Brain microvascular endothelial cell (primary cell): ENCODE data around the gene EPHA6.
"Not testable (repeated sequence)": the region's sequence is repeated elsewhere in the genome, so short reads cannot be mapped to it uniquely, and the experiment has no call there.

Experiments
- DNase-seq: peaks from one replicate; pipeline ENCODE4 v3.0.0-alpha.2; 2020
- H3K27ac ChIP-seq: fragments of 250-450 bp; sonication (Bioruptor Pico); 2 replicates; pipeline ENCODE4 v1.5.1; 2020; ENCODE audit warnings: mild to moderate bottlenecking, moderate library complexity
- H3K27me3 ChIP-seq: fragments of 250-450 bp; sonication (Bioruptor Pico); replicated peaks from 2 replicates; pipeline ENCODE4 v1.5.1; 2020; ENCODE audit warnings: mild to moderate bottlenecking
- H3K36me3 ChIP-seq: fragments of 250-450 bp; sonication (Bioruptor Pico); replicated peaks from 2 replicates; pipeline ENCODE4 v1.5.1; 2020; ENCODE audit warnings: mild to moderate bottlenecking
- H3K4me3 ChIP-seq: 2 replicates; pipeline ENCODE4 v1.5.1; 2011; ENCODE audit warnings: low read depth, mild to moderate bottlenecking, control low read depth, low read length, moderate library complexity
- in situ Hi-C: cut with HindIII; loops from 2 replicates; pipeline ENCODE4 v1.10.0; 2017; ENCODE audit warnings: low sequenced_read_pairs, low pct_ligation_motif_present
- TF ChIP-seq, protein P1 (sequence below): IDR thresholded peaks from 2 replicates; pipeline ENCODE4 v1.5.1; 2011; ENCODE audit warnings: low read depth, mild to moderate bottlenecking, moderate library complexity, low read length, control low read depth, inconsistent platforms; ENCODE audit errors: missing control alignments

The EPHA6 gene

DNA sequence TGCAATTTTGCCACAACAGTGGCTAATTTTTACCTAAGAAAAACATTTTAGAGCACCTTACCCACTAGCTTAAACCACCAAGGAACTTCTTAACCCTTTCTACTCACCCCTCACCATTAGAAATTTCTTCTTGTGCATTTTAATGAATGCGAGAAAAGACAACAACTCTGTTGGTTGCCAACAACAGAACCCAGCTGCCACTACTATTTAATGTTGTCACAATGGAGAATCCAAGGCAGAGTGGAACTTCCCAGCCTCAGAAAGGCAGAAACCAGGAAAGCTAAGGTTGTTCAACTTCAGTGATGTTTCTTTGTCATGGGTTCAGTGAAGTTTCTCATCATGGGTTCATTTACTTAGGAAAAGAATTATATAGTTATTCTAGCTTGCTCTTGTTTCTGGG is 625.0 kb downstream of the EPHA6 start:
- in situ Hi-C loops: no loop called here
- DNase-seq: no peak
- H3K36me3 ChIP-seq: no peaks in the 10 kb centered on the region
- H3K4me3 ChIP-seq: no peak overlapping the region
- TF ChIP-seq, protein P1, sequence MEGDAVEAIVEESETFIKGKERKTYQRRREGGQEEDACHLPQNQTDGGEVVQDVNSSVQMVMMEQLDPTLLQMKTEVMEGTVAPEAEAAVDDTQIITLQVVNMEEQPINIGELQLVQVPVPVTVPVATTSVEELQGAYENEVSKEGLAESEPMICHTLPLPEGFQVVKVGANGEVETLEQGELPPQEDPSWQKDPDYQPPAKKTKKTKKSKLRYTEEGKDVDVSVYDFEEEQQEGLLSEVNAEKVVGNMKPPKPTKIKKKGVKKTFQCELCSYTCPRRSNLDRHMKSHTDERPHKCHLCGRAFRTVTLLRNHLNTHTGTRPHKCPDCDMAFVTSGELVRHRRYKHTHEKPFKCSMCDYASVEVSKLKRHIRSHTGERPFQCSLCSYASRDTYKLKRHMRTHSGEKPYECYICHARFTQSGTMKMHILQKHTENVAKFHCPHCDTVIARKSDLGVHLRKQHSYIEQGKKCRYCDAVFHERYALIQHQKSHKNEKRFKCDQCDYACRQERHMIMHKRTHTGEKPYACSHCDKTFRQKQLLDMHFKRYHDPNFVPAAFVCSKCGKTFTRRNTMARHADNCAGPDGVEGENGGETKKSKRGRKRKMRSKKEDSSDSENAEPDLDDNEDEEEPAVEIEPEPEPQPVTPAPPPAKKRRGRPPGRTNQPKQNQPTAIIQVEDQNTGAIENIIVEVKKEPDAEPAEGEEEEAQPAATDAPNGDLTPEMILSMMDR: no peak
- no peaks in the 10 kb centered on the region for H3K27me3 ChIP-seq
- H3K27ac ChIP-seq: no peak overlapping the region

DNA sequence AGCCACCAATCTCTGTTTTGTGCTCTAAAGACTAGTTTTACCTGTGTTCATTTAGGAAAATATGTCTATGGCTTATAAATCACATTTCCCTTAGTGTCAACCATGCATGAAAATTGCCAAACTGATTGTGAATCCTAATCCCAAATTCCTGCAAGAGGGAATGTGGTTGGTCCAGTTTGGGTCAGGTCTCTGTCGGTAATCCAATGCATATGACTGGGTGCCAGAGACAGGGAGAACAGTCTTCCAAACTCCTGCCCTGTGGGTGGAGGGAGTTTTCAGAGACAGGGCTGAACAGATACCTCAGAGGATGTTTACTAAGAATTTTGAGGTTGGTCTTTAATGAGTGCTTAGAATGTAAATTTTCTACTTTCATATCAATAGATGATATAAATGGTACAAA is 649.6 kb downstream of the EPHA6 start:
- DNase-seq: no peak
- in situ Hi-C loops: no loop called here
- Histone ChIP-seq H3K27ac (no peak overlapping the region), H3K27me3 (no peaks in the 10 kb centered on the region), H3K4me3 (no peak overlapping the region), H3K36me3 (no peaks in the 10 kb centered on the region)
- TF ChIP-seq, protein P1: no peak

DNA sequence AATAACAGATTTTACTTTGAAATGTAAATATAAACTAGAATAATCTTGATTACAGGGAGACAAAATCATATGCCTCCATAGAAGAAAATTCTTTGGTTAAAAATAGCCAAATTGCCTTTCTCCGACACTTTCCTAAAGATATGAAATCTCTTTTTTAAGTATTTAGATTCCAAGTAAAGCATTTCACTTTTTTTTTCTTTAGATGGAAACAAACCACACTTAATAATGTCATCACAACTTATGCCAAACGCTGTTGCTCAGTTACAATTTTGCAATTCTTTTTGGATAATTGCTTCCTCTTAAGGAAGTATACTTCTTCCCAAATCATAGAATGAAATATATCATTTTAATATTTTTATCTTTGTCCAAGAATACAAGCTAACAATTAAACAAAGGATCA is 656.1 kb downstream of the EPHA6 start:
- Histone ChIP-seq H3K27me3 (no peaks in the 10 kb centered on the region), H3K36me3 (no peaks in the 10 kb centered on the region), H3K27ac (no peak overlapping the region), H3K4me3 (no peak overlapping the region)
- in situ Hi-C loops: no loop called here
- DNase-seq: no peak
- TF ChIP-seq, protein P1: no peak

DNA sequence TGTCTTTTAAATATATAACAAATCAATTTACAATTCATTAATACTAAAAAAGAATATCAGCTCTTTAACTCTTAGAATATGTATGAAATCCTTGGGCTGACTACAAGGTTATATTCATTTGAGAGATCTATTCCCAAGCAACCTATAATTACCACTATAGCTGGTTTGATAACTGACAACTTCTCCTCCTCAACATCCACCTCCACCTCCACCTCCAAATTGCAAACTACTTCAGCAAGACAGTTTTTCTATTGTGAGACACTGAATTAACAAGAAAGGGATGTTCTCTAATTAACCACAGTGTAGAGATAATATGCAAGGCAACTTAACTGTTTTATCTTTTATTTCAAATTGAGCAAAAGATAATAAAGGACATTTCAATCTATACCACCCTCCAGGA is 665.3 kb downstream of the EPHA6 start:
- Histone ChIP-seq H3K4me3 (no peak overlapping the region), H3K27me3 (no peaks in the 10 kb centered on the region), H3K27ac (no peak overlapping the region), H3K36me3 (no peaks in the 10 kb centered on the region)
- TF ChIP-seq, protein P1: no peak
- DNase-seq: no peak
- in situ Hi-C loops: no loop called here

DNA sequence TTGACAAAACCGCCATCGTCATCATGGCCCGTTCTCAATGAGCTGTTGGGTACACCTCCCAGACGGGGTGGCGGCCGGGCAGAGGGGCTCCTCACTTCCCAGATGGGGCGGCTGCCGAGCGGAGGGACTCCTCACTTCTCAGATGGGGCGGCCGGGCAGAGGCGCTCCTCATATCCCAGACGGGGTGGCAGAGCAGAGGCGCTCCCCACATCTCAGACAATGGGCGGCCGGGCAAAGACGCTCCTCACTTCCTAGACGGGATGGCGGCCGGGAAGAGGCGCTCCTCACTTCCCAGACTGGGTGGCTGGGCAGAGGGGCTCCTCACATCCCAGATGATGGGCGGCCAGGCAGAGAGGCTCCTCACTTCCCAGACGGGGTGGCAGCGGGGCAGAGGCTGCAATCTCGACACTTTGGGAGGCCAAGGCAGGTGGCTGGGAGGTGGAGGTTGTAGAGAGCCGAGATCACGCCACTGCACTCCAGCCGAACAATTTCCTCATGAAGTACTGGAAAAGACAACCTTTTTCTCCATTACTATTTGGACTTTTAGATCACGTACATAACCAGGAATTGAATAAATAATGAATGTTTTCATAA is 666.4 kb downstream of the EPHA6 start:
- H3K27me3 ChIP-seq, H3K4me3 ChIP-seq, in situ Hi-C loops, DNase-seq, H3K36me3 ChIP-seq, H3K27ac ChIP-seq: not testable (repeated sequence)

DNA sequence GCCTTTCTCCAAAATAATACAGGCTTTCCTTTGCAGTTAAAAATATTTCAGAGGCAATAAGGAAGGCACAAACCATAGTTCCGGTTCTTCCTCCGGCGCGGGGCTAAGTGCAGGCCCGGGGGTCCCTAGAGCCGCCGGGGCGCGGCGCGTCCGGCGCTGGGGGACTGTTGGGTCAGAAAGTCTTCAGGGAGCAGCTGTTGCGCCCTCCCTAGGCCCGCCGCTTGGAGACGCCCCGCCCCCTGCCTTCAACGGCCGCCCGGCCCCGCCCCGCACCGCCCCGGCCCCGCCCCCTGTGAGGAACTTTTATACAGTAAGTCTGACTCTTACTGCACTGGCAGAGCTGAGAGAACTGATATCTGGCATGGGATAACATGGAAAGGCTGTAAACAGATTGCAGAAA is 667.0 kb downstream of the EPHA6 start:
- Histone ChIP-seq H3K27ac (no peak overlapping the region), H3K36me3 (no peaks in the 10 kb centered on the region), H3K27me3 (no peaks in the 10 kb centered on the region), H3K4me3 (no peak overlapping the region)
- no peak for DNase-seq
- TF ChIP-seq, protein P1: no peak
- in situ Hi-C loops: no loop called here
